Activated naive CD8-positive, alpha-beta T cell (primary cell): Measurements from ENCODE around the gene FAM162A.
"Not testable (repeated sequence)": the region's sequence is repeated elsewhere in the genome, so short reads cannot be mapped to it uniquely, and the experiment has no call there.

Experiments used
- H3K27ac Mint-ChIP-seq: one replicate; pipeline ENCODE4 v1.8.0; 2021; ENCODE audit warnings: mixed read lengths
- H3K27me3 Mint-ChIP-seq: one replicate; pipeline ENCODE4 v1.8.0; 2021; ENCODE audit warnings: mixed read lengths
- H3K36me3 Mint-ChIP-seq: one replicate; pipeline ENCODE4 v1.8.0; 2021; ENCODE audit warnings: mixed read lengths
- H3K4me1 Mint-ChIP-seq: one replicate; pipeline ENCODE4 v1.8.0; 2021; ENCODE audit warnings: low read depth, mixed read lengths
- H3K4me3 Mint-ChIP-seq: one replicate; pipeline ENCODE4 v1.8.0; 2021; ENCODE audit warnings: mild to moderate bottlenecking, mixed read lengths
- H3K9me3 Mint-ChIP-seq: one replicate; pipeline ENCODE4 v1.8.0; 2021; ENCODE audit warnings: low read depth, mixed read lengths

Gene FAM162A

GRCh38 chr3:122427857-122428471 is 44.0 kb downstream of the FAM162A start:
- Mint-ChIP-seq H3K27me3 (no peaks in the 10 kb centered on the region), H3K36me3 (peaks cover 35% of the 10 kb centered on the region), H3K27ac (peak overlapping the region; percentile 85), H3K9me3 (peaks cover 3% of the 10 kb centered on the region), H3K4me3 (no peak overlapping the region), H3K4me1 (peaks cover 24% of the 10 kb centered on the region)

- no peak overlapping the region for H3K4me3 Mint-ChIP-seq
- peaks cover 17% of the 10 kb centered on the region for H3K4me1 Mint-ChIP-seq
- H3K9me3 Mint-ChIP-seq = peaks cover 3% of the 10 kb centered on the region
- H3K27ac Mint-ChIP-seq = no peak overlapping the region
- no peaks in the 10 kb centered on the region for H3K27me3 Mint-ChIP-seq
- peaks cover 40% of the 10 kb centered on the region for H3K36me3 Mint-ChIP-seq
Measured at GRCh38 chr3:122430371-122430770, 46.4 kb downstream of the FAM162A start.

GRCh38 chr3:122435950-122436349 is 52.0 kb downstream of the FAM162A start:
- H3K36me3 Mint-ChIP-seq = peaks cover 36% of the 10 kb centered on the region
- no peaks in the 10 kb centered on the region for H3K27me3 Mint-ChIP-seq
- peaks cover 5% of the 10 kb centered on the region for H3K9me3 Mint-ChIP-seq
- H3K4me1 Mint-ChIP-seq = no peaks in the 10 kb centered on the region
- H3K27ac Mint-ChIP-seq = no peak overlapping the region
- no peak overlapping the region for H3K4me3 Mint-ChIP-seq

- Mint-ChIP-seq H3K27me3 (no peaks in the 10 kb centered on the region), H3K9me3 (no peaks in the 10 kb centered on the region)
Measured at GRCh38 chr3:122443090-122443489, 59.1 kb downstream of the FAM162A start.

DNA sequence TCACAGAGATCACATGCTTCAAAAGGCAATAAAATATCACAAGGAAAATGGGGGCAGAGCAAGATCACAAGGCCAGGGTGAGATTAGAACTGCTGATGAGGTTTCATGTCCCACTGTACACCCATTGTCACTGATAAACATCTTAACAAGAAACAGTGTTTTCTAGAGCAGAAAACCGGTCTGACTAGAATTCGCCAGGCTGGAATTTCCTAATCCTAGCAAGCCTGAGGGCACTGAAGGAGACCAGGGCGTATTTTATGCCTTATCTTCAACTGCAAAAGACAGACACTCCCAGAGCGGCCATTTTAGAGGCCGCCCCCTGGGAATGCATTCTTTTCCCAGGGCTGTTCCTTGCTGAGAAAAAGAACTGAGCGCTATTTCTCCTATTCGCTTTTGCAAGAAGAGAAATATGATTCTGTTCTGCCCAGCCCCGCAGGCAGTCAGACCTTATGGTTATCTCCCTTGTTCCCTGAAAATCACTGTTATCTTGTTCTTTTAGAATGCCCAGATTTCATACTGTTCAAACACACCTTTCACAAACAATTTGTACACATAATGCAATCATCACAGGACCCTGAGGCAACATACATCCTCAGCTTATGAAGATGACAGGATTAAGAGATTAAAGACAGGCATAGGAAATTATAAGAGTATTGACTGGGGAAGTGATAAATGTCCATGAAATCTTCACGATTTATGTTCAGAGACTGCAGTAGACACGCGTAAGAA is 59.9 kb downstream of the FAM162A start:
- peaks cover 15% of the 10 kb centered on the region for H3K4me1 Mint-ChIP-seq
- not testable (repeated sequence) for H3K27ac Mint-ChIP-seq, H3K9me3 Mint-ChIP-seq, H3K27me3 Mint-ChIP-seq, H3K4me3 Mint-ChIP-seq
- H3K36me3 Mint-ChIP-seq = peaks cover 47% of the 10 kb centered on the region

More at GRCh38 chr3:122443090-122443489, 59.1 kb downstream of the FAM162A start:
- H3K27ac Mint-ChIP-seq = no peak overlapping the region
- H3K4me1 Mint-ChIP-seq = peaks cover 13% of the 10 kb centered on the region
- H3K4me3 Mint-ChIP-seq = no peak overlapping the region
- H3K36me3 Mint-ChIP-seq = peaks cover 42% of the 10 kb centered on the region

- peaks cover 52% of the 10 kb centered on the region for H3K36me3 Mint-ChIP-seq
- not testable (repeated sequence) for H3K9me3 Mint-ChIP-seq, H3K4me3 Mint-ChIP-seq, H3K27ac Mint-ChIP-seq, H3K27me3 Mint-ChIP-seq
- peaks cover 15% of the 10 kb centered on the region for H3K4me1 Mint-ChIP-seq
Measured at GRCh38 chr3:122444491-122444887, 60.5 kb downstream of the FAM162A start.

DNA sequence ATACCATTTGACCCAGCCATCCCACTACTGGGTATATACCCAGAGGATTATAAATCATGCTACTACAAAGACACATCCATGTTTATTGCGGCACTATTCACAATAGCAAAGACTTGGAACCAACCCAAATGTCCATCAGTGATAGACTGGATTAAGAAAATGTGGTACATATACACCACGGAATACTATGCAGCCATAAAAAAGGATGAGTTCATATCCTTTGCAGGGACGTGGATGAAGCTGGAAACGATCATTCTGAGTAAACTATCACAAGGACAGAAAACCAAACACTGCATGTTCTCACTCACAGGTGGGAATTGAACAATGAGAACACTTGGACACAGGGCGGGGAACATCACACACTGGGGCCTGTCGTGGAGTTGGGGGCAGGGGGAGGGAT is 64.2 kb downstream of the FAM162A start:
- not testable (repeated sequence) for H3K27me3 Mint-ChIP-seq, H3K9me3 Mint-ChIP-seq, H3K27ac Mint-ChIP-seq, H3K4me3 Mint-ChIP-seq
- H3K36me3 Mint-ChIP-seq = peaks cover 41% of the 10 kb centered on the region
- peaks cover 15% of the 10 kb centered on the region for H3K4me1 Mint-ChIP-seq

- Mint-ChIP-seq H3K4me1 (peaks cover 11% of the 10 kb centered on the region), H3K9me3 (no peaks in the 10 kb centered on the region), H3K27me3 (no peaks in the 10 kb centered on the region), H3K27ac (no peak overlapping the region), H3K36me3 (peaks cover 31% of the 10 kb centered on the region), H3K4me3 (no peak overlapping the region)
Measured at GRCh38 chr3:122451371-122451770, 67.4 kb downstream of the FAM162A start.

- peaks cover 1% of the 10 kb centered on the region for H3K4me1 Mint-ChIP-seq
- H3K9me3 Mint-ChIP-seq = no peaks in the 10 kb centered on the region
- no peak overlapping the region for H3K27ac Mint-ChIP-seq
- no peak overlapping the region for H3K4me3 Mint-ChIP-seq
- no peaks in the 10 kb centered on the region for H3K27me3 Mint-ChIP-seq
- peaks cover 8% of the 10 kb centered on the region for H3K36me3 Mint-ChIP-seq
Measured at GRCh38 chr3:122456074-122456473, 72.1 kb downstream of the FAM162A start.

DNA sequence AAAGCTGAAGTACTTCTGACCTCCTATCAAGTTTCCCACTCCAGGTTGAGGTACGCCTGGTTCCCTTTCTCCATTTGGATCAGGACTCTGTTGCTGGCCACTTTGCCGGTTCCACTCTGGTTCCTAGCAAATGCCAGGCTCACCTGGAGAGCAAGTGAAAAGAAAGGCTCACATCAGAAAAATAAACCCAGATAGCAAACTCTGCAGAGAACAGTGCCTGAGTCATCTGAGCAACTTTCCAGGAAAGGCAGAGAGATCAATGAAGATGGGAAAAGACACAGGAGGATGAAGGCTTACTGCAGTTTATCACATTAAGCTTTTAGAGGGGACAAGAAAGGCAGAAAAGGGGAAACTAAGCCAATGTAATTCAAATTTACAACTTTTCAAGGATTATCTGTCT is 73.7 kb downstream of the FAM162A start:
- Mint-ChIP-seq H3K4me3 (no peak overlapping the region), H3K27ac (peak overlapping the region; percentile 34), H3K4me1 (peaks cover 4% of the 10 kb centered on the region), H3K27me3 (no peaks in the 10 kb centered on the region), H3K36me3 (peaks cover 13% of the 10 kb centered on the region), H3K9me3 (no peaks in the 10 kb centered on the region)

DNA sequence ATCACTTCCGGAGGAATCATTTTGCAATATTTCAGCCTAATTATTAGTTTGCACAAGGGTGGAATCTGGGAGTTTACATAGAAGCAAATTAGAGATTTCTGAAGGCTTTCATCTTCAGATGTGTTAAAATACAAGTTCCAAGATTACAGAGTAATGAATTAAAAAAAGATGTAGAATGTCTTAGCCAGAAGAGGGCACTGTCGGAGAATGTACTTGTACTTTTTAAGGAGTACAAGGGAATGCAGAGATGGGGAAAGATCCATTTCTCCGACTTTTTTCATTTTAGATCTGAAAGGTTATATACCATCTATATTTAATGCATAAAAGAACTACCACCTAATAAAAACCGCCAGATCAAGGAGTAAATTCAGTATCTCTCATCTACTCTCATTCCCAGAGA is 75.0 kb downstream of the FAM162A start:
- Mint-ChIP-seq H3K27ac (no peak overlapping the region), H3K9me3 (no peaks in the 10 kb centered on the region), H3K4me3 (no peak overlapping the region), H3K36me3 (peaks cover 13% of the 10 kb centered on the region), H3K27me3 (no peaks in the 10 kb centered on the region), H3K4me1 (peaks cover 4% of the 10 kb centered on the region)

DNA sequence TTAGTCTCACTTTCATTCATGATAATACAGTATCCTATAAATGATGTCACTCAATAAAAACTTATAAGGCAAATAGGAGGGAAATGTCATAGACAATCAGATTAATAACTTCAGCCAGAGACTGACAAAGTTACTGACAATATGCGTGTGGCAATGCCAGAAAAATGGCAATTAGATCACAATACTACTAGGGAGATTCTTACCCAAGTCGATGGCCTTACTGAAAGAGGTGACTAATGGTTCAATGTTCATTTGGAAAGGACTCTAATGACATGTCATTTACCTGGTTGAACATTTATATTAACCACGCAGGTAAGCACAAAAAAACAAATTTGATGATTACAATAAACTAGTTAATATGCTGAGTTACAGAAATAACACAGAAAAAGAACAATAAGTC is 77.8 kb downstream of the FAM162A start:
- H3K4me1 Mint-ChIP-seq = peaks cover 4% of the 10 kb centered on the region
- H3K9me3 Mint-ChIP-seq = no peaks in the 10 kb centered on the region
- H3K36me3 Mint-ChIP-seq = peaks cover 9% of the 10 kb centered on the region
- no peak overlapping the region for H3K4me3 Mint-ChIP-seq
- H3K27ac Mint-ChIP-seq = no peak overlapping the region
- no peaks in the 10 kb centered on the region for H3K27me3 Mint-ChIP-seq
